Sigmoid colon (tissue), 4 donors: ENCODE measurements around the gene KCNAB2.

ENCODE experiments used
- POLR2AphosphoS5 ChIP-seq, 4 donors: sonication (generic); formaldehyde crosslinking; IDR thresholded peaks; one replicate each; pipeline ENCODE4 v1.6.1; 2017; ENCODE audit warnings: antibody characterized with exemption in 4 of 4
- TF ChIP-seq, protein P1 (sequence below), 4 experiments: fragments of 450-650 bp in 3 of 4; fragments of 200-600 bp in 1 of 4; IDR thresholded peaks; one replicate each; pipeline ENCODE4 v1.5.1; 2016 to 2019; ENCODE audit warnings: antibody characterized with exemption in 4 of 4, mild to moderate bottlenecking in 3 of 4, moderate library complexity in 2 of 4

DNA sequence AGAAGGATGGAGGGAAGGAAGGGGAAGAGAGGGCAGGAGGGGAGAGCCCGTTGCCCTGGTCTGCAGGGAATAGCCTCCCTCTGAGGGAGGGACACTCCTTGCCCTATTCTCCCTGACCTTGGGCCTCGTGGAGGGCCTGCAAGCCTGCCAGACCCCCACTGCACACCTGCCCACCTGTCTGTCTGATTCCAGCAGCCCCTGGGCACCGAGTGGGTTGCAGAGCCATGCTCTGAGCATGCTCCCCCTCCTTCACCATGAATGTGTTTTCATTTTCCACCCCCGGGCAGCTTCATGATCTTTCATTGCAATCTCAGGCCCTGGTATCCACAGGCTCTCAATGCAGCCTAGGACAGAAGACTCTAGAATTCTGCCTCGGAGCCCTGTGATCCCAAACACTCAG, 48.4 kb upstream of the KCNAB2 start:
- TF ChIP-seq, protein P1, sequence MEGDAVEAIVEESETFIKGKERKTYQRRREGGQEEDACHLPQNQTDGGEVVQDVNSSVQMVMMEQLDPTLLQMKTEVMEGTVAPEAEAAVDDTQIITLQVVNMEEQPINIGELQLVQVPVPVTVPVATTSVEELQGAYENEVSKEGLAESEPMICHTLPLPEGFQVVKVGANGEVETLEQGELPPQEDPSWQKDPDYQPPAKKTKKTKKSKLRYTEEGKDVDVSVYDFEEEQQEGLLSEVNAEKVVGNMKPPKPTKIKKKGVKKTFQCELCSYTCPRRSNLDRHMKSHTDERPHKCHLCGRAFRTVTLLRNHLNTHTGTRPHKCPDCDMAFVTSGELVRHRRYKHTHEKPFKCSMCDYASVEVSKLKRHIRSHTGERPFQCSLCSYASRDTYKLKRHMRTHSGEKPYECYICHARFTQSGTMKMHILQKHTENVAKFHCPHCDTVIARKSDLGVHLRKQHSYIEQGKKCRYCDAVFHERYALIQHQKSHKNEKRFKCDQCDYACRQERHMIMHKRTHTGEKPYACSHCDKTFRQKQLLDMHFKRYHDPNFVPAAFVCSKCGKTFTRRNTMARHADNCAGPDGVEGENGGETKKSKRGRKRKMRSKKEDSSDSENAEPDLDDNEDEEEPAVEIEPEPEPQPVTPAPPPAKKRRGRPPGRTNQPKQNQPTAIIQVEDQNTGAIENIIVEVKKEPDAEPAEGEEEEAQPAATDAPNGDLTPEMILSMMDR (IDR thresholded peaks at IDR 0.05), result no peak
- no peak for TF ChIP-seq POLR2AphosphoS5 (IDR thresholded peaks at IDR 0.05)
